Activated T-cell treated with anti-CD3 and anti-CD28 coated beads, Interleukin-2, amount 50 U/mL, for 4 hours (primary cell): ENCODE results near the gene MRGPRE. TPM values are rescaled to one million over a fixed set of nuclear protein-coding genes. Genes with fewer than 3 reads are reported as not detected.

Experiments
- ATAC-seq, 2 donors: fragments of 200-7000 bp; cut with Tn5 transposase; one replicate each; pipeline ENCODE4 v1.10.0; 2021
- DNase-seq: peaks from one replicate; pipeline ENCODE4 v3.0.0-alpha.2; 2020
- H3K27me3 Mint-ChIP-seq: one replicate; pipeline ENCODE4 v1.8.0; 2021; ENCODE audit warnings: low read depth, mixed read lengths
- H3K36me3 Mint-ChIP-seq: one replicate; pipeline ENCODE4 v1.8.0; 2022; ENCODE audit warnings: mixed read lengths; ENCODE audit not compliant: insufficient read depth
- H3K4me1 Mint-ChIP-seq: one replicate; pipeline ENCODE4 v1.8.0; 2021; ENCODE audit warnings: low read depth, mixed read lengths
- H3K4me3 Mint-ChIP-seq: one replicate; pipeline ENCODE4 v1.8.0; 2021; ENCODE audit warnings: mild to moderate bottlenecking, moderate library complexity, mixed read lengths
- H3K9me3 Mint-ChIP-seq: one replicate; pipeline ENCODE4 v1.8.0; 2021; ENCODE audit warnings: mixed read lengths
- total RNA-seq, 3 donors: library from RNA; stranded (reverse); gene quantifications; one replicate each; pipeline ENCODE4 v1.2.1, GENCODE V29; 2021

Gene MRGPRE
- total RNA-seq, 3 donors from 2014 or later = not detected

- ATAC-seq (no peak), DNase-seq (no peak)
- H3K4me1 Mint-ChIP-seq = peaks cover 2% of the 10 kb centered on the region
- no peaks in the 10 kb centered on the region for H3K9me3 Mint-ChIP-seq
- H3K4me3 Mint-ChIP-seq = no peak overlapping the region
- H3K36me3 Mint-ChIP-seq = no peaks in the 10 kb centered on the region
- H3K27me3 Mint-ChIP-seq = peaks cover 17% of the 10 kb centered on the region
These were observed 33.4 kb downstream of the MRGPRE start for GRCh38 chr11:3198815-3199214.

- H3K36me3 Mint-ChIP-seq = no peaks in the 10 kb centered on the region
- H3K4me1 Mint-ChIP-seq = peaks cover 2% of the 10 kb centered on the region
- H3K9me3 Mint-ChIP-seq = no peaks in the 10 kb centered on the region
- ATAC-seq = no peak
- no peak overlapping the region for H3K4me3 Mint-ChIP-seq
- no peak for DNase-seq
- peaks cover 17% of the 10 kb centered on the region for H3K27me3 Mint-ChIP-seq
These were observed 34.2 kb downstream of the MRGPRE start for GRCh38 chr11:3197878-3198528.

GRCh38 chr11:3197044-3197695 is 35.0 kb downstream of the MRGPRE start:
- H3K9me3 Mint-ChIP-seq = no peaks in the 10 kb centered on the region
- H3K4me1 Mint-ChIP-seq = no peaks in the 10 kb centered on the region
- ATAC-seq (no peak), DNase-seq (no peak)
- peaks cover 12% of the 10 kb centered on the region for H3K27me3 Mint-ChIP-seq
- H3K4me3 Mint-ChIP-seq = no peak overlapping the region
- no peaks in the 10 kb centered on the region for H3K36me3 Mint-ChIP-seq

GRCh38 chr11:3196161-3197043 is 35.8 kb downstream of the MRGPRE start:
- H3K27me3 Mint-ChIP-seq = peaks cover 5% of the 10 kb centered on the region
- no peak for DNase-seq
- no peak for ATAC-seq
- no peak overlapping the region for H3K4me3 Mint-ChIP-seq
- no peaks in the 10 kb centered on the region for H3K36me3 Mint-ChIP-seq
- H3K4me1 Mint-ChIP-seq = no peaks in the 10 kb centered on the region
- no peaks in the 10 kb centered on the region for H3K9me3 Mint-ChIP-seq

GRCh38 chr11:3195251-3196160 is 36.7 kb downstream of the MRGPRE start:
- ATAC-seq = no peak
- Mint-ChIP-seq H3K4me1 (no peaks in the 10 kb centered on the region), H3K4me3 (no peak overlapping the region), H3K9me3 (no peaks in the 10 kb centered on the region), H3K36me3 (no peaks in the 10 kb centered on the region), H3K27me3 (peaks cover 2% of the 10 kb centered on the region)
- no peak for DNase-seq

GRCh38 chr11:3194016-3194816 is 38.0 kb downstream of the MRGPRE start:
- peaks cover 3% of the 10 kb centered on the region for H3K9me3 Mint-ChIP-seq
- ATAC-seq (no peak), DNase-seq (no peak)
- H3K36me3 Mint-ChIP-seq = no peaks in the 10 kb centered on the region
- peaks cover 2% of the 10 kb centered on the region for H3K27me3 Mint-ChIP-seq
- no peak overlapping the region for H3K4me3 Mint-ChIP-seq
- no peaks in the 10 kb centered on the region for H3K4me1 Mint-ChIP-seq

- Mint-ChIP-seq H3K27me3 (peaks cover 2% of the 10 kb centered on the region), H3K36me3 (no peaks in the 10 kb centered on the region), H3K9me3 (peaks cover 3% of the 10 kb centered on the region), H3K4me3 (no peak overlapping the region), H3K4me1 (no peaks in the 10 kb centered on the region)
- ATAC-seq (no peak), DNase-seq (no peak)
These were observed 38.7 kb downstream of the MRGPRE start for GRCh38 chr11:3193373-3194015.

GRCh38 chr11:3192511-3193372 is 39.5 kb downstream of the MRGPRE start:
- no peaks in the 10 kb centered on the region for H3K36me3 Mint-ChIP-seq
- no peak overlapping the region for H3K4me3 Mint-ChIP-seq
- peaks cover 3% of the 10 kb centered on the region for H3K9me3 Mint-ChIP-seq
- DNase-seq (no peak), ATAC-seq (no peak)
- peaks cover 2% of the 10 kb centered on the region for H3K27me3 Mint-ChIP-seq
- H3K4me1 Mint-ChIP-seq = no peaks in the 10 kb centered on the region

- DNase-seq (no peak), ATAC-seq (no peak)
- H3K36me3 Mint-ChIP-seq = no peaks in the 10 kb centered on the region
- no peak overlapping the region for H3K4me3 Mint-ChIP-seq
- H3K4me1 Mint-ChIP-seq = no peaks in the 10 kb centered on the region
- H3K9me3 Mint-ChIP-seq = peaks cover 3% of the 10 kb centered on the region
- H3K27me3 Mint-ChIP-seq = peaks cover 4% of the 10 kb centered on the region
These were observed 40.5 kb downstream of the MRGPRE start for GRCh38 chr11:3191586-3192324.

GRCh38 chr11:3190600-3190999 is 41.6 kb downstream of the MRGPRE start:
- Mint-ChIP-seq H3K9me3 (peaks cover 3% of the 10 kb centered on the region), H3K4me1 (no peaks in the 10 kb centered on the region), H3K4me3 (no peak overlapping the region), H3K27me3 (peaks cover 4% of the 10 kb centered on the region), H3K36me3 (no peaks in the 10 kb centered on the region)
- no peak for DNase-seq
- ATAC-seq = no peak

- DNase-seq (no peak), ATAC-seq (no peak)
- no peak overlapping the region for H3K4me3 Mint-ChIP-seq
- H3K9me3 Mint-ChIP-seq = peaks cover 3% of the 10 kb centered on the region
- no peaks in the 10 kb centered on the region for H3K36me3 Mint-ChIP-seq
- H3K4me1 Mint-ChIP-seq = no peaks in the 10 kb centered on the region
- H3K27me3 Mint-ChIP-seq = peaks cover 4% of the 10 kb centered on the region
These were observed 42.2 kb downstream of the MRGPRE start for GRCh38 chr11:3189886-3190583.
